GM04503 (cell line): ENCODE measurements around the gene OR52N1.

Experiments used
- DNase-seq: peaks from one replicate; pipeline ENCODE4 v3.0.0-alpha.2; 2012; ENCODE audit warnings: low read depth

Gene OR52N1

DNA sequence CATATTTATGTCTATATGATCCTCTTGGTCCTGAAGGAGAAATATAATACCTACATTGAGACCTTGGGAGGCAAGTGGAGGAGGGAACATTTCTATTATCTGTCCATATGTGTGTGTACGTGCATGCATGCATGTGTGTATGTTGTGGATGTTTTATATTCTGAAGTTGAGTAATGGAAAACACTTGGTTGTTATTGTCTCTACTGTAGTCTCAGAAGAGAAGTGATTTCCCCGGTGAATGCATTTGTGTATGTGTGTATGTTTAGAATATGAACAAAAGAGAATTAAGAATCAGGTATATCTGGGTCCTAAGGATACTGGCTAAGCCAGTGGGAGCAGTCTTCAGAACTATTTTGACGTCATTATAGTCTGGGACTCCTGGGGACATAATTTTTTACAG lies at the start of gene OR52N1:
OR52N1 (minus strand) TSS at position 101 of the 400 bp plus-strand sequence. CDS start 2,449 bp downstream, outside the sequence.
- no peak for DNase-seq

DNA sequence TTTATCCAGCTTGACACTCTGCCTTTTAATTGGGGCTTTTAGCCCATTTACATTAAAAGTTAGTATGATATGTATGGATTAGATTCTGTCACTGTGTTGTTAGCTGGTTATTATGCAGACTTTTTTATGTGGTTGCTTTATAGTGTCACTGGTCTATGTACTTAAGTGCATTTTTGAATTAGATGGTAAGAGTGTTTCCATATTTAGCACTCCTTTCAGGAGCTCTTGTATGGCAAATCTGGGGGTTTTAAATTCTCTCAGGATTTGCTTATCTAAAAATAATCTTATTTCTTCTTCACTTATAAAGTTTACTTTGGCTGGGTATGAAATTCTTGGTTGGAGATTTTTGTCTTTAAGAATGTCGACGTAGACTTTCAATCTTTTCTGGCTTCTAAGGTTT lies 46.6 kb upstream of the OR52N1 start:
- no peak for DNase-seq

DNA sequence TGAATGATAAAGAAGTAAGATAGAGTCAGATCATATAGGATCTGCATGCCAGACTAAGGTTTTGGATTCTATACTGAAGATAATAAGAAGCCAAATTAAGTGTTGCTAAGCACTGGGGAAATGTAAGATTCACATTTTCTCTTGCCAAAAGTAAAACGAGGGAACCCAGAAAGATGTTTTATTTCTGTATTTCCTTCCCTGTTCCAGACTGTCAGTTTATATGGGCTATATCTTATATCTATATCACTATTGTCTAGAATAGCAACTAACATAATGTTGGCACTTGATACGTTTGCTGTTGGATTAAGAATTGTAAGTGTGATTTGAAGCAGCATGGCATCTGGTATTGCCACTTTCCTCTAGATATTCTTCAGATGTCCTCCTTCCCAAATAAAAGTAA lies 42.4 kb upstream of the OR52N1 start:
- DNase-seq: no peak

DNA sequence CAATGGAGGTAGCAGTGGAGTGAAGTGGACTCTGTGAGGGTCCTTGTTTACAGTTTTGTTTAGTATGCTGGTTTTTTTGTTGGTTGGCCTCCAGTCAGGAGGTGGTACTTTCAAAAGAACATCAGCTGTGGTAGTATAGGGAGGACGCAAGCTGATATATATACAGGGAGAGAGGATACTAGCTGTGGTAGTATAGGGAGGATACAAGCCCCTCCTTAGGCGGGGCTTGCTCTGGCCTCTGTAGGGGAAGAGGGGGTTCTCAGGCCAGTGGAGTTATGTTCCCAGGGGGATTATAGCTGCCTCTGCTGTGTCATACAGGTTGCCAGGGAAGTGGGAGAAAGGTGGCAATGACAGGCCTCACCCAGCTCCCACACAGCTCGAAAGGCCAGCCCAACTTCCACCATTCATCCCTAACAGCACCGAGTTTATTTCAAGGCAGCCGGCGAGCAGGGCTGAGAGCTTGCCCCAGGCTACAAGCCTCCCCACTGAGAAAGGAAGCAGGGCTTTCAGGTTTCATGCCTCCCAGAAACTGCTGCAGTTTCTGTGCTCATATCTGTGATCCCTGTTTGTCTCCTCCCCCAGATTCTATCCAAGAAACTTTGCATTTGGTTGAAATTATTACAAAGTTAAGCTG lies 40.2 kb upstream of the OR52N1 start:
- DNase-seq: no peak

DNA sequence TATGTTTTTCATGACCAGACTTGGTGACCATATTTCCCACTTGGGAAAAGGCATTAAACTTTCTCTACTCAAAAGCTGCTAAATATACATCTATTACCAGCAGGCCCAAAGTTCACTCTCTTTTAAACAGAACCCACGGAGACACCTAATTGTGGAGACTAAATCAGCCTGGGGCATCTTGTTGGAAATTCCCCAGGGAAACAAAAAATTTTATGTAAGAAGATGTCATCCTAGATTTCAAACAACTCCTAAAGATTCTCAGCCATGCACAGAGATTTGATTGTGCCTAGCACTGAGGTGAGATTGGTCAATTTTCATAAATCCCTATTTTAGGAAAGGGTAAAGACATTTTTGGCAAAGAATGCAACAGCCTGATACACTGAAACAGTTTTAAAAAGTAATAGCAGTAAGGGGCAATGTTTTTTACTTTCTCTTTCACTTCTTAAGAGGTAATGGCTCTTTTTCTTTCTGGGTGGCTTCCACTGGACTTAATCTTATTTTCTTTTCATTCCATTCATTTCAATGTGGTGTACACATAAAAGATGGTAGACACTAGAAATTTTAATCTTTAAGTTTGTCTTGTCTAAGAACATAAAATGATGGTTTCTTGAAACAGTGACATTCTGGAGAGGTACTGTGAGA lies 27.3 kb upstream of the OR52N1 start:
- DNase-seq: no peak

DNA sequence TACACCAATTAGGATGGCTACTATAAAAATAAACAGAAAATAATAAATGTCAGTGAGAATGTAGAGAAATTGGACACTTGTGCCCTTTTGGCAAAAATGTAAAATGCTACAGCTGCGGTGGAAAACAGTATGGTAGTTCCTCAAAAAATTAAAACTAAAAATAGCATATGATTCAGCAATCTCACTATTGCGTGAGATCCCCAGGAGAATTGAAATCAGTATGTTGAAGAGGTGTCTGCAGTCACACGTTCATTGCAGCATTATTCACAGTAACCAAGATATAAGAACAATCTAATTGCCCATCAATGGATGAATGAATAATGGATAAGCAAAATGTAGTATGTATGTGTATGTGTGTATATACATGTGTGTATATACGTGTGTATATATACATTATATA lies 24.5 kb upstream of the OR52N1 start:
- no peak for DNase-seq

DNA sequence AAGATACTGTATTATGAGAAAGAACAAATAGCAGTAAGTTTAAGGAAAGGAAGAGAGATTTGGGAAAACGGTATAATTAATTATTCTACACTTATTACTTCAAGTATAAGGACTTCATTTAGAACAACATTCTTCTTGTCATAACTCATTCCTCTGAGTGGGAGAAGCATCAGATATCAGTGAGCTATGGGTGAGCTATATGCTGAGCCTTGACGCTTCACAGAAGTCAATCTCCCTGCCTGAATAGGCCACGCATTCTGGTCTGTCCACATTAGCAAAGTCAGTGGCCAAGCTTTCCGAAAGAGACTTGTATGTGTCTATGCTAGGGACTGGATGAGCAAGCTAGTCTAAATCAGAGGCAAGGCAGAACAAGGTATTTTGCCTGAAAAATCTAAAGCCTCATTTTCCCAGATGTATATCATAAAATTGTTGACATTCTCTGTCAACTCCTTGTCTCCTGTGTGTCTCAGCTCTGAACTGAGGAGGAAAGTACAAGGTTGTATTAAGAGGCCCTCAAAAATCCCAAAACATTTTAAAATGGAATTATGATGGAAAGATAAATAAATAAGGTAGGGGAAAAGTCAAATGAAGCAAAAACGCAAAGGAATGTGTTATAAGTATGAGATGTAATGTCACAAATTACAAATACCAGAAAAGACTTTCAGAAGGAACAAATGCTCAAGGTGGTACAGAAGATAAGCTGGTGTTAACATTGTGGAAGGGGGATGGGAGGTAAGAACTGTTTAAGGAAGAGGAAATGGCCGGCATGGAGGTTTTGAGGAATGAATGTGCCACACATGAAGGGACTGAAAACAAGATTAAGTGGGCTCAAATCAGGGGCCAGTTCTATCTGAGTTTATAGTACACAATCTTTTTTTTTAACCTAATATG lies 19.1 kb upstream of the OR52N1 start:
- DNase-seq: no peak

DNA sequence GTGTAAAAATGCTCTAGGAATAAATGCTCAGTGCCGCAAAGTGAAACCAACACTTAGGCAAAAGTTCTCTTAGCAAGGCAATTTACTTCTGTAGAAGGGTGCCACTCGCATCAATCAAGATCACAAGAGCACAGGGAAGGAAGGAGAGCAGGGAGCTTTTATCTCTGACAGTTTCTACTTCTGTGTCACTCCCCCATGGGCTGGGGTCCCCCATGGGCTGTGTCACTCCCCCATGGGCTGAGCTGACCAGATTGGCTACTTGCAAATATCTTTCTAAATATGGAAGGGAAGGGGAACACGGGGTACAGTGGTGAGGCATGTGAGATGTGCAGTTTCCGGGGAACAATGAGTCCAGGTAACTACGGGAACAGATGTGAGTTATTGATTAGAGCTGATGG lies 18.1 kb upstream of the OR52N1 start:
- DNase-seq: no peak

DNA sequence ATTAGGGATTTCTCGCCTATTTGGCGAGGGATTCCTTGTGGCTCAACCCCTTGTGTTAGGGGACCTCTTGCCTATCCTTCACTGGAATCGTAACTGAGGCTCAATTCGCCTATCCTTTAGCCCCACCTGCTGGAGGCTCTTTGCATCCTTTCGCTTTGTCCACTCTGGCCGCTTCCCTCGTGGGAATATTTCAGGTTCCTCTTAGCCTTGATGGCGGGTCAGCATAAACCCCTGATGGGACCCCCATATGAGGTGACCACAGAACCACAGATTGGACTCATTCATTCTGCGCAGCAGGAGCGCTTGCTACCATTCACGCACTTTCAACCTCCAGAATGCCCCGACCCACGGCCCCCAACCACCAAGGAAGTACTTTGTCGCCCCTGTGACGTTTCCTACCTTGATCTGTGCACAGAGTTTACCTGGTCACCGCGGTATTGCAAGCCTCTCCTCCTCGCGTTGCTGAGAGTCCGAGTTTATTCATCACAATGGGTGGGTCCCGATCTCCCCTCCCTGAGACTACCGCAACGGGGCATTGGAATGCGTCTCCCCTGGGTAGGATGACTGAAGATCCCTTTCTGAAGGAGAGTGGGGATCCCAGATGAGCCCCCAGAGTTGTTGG lies 17.5 kb upstream of the OR52N1 start, which contains the start of gene OR52N2:
OR52N2 (plus strand) TSS at position 425 of the 622 bp plus-strand sequence. CDS start 11,412 bp downstream, outside the sequence.
- DNase-seq: peak; percentile 21

DNA sequence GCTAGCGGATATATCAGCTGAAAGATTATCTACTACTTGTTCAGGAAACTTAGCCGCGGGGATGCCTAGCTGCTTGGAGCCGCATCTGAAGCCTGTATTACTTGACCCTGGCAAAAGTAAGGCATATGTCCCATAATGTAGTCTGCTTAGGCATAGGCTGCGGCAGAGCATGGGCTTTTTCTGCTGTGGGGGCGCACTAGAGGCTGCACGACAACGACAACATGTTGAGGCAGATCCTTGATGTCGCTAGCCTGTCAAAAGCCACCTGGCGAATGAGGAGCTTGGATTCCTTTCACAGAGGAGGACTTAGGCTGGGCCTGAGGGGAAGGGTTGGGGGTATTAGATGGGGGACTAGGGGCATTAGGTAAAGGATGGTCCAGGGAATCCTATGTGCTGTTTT lies 16.5 kb upstream of the OR52N1 start:
- no peak for DNase-seq

DNA sequence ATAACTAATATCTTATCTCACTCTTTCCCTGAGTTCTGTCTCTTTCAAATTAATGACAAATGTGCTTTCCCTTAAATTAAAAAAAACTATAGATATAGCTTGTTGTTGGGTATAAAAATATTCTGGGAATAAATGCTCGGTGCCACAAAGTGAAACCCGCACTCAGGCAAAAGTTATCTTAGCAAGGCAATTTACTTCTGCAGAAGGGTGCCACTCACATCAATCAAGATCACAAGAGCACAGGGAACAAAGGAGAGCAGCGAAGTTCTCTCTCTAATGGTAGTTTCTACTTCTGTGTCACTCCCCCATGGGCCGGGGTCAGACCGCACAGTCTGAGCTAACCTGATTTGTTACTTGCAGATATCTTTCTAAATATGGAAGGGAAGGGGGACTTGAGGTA lies 12.9 kb upstream of the OR52N1 start:
- DNase-seq: no peak

DNA sequence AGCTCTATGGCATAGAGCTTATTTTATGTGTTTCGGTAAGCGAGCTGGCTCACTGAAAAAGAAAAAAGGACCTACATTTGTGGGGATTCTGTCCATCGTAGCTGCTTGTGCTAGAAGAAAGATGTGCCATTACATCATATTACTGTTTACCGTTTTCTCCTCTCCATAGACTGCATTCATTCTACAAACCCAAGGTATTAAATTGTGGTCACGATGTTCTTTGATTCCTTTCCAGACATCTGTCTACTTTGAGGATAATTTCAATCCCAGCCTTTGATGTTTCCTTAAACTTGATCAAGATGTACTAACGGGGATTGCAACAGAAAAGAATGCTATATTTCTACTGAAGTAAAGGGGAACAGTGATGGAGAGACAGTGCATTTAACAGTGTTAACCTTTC lies 5.5 kb upstream of the OR52N1 start:
- no peak for DNase-seq

DNA sequence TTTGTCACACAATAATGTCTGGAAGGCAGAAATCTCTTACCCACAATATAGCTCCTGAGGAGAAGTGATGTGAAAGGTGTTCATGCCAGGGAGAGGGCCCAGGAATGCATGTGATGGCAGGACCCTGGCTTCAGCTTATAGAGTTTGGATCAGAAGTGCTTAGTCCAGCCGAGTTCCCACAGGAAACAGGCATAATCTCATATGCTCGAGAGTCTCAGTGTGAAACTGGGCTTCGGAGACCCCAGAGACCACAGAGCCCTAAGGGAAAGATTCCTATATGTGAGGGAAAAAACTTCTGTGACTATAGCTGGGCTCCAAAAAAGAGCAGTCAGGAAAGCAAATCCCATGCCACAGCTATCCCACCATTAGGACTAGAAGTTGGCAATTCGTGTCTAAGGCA lies 7.8 kb downstream of the OR52N1 start, which contains the start of gene OR52N5:
OR52N5 (minus strand) TSS at position 101 of the 400 bp plus-strand sequence. CDS start 4,721 bp downstream, outside the sequence.
- DNase-seq: no peak

DNA sequence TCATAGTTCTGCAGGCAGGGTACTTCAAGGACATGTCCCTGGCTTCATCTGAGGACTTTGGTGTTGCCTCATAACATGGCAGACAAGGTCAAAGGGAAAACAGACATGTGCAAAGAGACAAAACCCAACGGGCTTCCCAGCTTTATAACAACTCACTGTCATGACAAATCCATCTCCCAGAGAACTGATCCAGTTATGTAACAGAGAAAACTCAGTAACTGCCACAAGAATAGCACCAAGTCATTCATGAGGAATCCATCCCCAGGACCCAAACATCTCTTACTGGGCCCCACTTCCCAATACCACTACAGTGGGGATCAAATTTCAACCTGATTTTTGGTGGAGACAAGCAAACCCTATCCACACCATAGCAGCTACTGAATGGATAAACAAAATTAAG lies 24.0 kb downstream of the OR52N1 start:
- DNase-seq: no peak

DNA sequence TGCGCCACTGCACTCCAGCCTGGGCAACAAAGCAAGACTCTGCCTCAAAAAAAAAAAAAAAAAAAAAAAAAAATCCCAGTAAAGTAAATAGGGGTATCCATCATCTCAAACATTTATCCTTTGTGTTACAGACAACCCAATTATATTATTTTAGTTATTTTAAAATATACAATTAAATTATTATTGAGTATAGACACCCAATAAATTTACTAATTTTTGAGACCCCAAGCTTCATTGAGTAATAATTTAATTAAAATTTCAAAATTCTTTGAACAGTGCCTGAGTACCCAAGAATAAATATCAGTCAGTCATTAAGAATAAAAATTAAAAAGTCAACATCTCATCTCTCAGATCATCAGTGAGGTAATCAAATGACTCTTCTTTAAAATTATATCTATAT lies 37.1 kb downstream of the OR52N1 start, which contains the start of gene OR52N4:
OR52N4 (plus strand) TSS at position 301 of the 400 bp plus-strand sequence. CDS start 498 bp downstream, outside the sequence.
- DNase-seq: no peak

DNA sequence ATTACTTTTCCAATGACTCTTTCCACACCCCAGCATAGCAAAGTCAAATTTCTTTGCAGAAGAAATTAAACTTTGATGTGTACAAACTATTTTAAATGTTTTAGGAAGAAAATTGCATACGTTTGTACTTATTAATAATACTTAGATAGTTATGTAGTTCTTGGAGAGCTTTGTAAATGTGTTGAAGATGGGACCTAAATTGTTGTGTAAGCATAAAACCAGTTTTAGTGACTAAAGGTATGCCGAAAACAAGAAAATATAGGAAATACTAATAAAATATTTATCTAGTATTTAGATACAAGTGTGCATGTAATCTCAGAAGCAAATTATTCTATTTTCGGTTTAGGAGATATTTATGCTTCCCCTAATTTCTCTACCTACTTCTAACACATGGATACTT lies 41.2 kb downstream of the OR52N1 start:
- no peak for DNase-seq

DNA sequence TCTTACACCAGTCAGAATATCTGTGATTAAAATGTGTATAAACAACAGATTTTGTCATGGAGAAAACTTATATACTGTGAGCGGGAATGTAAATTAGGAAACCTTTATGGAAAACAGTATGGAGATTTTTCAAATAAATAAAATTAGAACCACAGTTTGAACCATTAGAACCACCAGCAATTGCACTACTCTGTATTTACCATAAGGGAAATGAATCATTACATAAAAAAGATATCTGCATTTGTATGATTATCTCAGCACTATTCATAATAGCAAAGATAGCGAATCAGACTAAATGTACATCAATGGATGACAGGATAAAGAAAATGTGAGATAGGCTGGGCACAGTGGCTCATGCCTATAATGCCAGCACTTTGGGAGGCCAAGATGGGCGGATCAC lies 44.5 kb downstream of the OR52N1 start:
- DNase-seq: no peak

DNA sequence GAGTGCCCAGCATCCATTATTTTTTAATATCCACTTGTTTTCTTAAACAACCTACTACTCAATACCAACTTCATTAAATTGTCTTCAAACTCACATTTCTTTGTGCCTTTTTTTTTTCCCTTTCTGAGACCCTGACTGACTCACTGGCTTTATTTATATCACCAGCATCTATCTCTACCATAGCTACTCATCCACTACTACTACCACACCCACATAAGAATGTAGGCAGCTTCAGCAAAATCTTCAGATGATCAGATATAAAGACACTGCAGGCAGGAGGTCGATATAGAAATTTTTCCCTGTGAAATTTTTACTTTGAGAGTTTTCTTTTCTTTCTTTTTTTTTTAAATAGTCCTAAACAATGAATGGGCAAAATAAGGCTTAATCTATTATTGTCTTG lies 52.6 kb downstream of the OR52N1 start:
- DNase-seq: no peak

DNA sequence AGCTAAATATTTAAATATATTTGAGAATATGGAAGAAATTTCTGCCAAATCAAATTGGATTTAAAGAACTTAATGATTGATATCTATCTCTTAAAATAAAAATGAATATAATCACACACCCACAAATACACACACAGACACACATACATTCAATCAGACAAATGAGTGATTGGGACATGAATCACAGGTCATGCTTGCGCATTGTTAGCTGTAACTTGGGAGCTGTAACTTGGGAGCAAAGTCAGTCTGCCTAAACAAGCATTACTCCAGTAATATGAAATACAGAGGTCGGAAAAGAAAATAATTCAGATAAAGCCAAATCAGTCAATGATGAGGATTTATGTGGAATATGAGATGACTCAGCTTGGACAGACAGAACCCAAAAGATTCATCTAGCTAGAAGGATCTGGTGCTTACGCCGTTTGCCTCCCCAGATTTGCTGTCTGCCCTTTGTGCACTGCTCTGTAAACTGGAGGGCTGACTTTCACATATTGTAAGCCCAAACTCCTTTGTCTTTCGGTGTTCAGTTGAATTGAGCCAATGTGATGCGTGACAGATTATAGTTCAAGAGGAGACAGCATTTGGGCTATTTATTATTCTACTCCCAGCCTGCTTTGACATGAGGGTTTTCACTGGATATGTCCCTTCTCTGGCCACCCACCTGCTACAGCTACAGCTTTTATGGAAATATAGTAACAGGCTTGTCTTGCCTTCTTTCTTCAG lies 53.2 kb downstream of the OR52N1 start:
- DNase-seq: no peak

DNA sequence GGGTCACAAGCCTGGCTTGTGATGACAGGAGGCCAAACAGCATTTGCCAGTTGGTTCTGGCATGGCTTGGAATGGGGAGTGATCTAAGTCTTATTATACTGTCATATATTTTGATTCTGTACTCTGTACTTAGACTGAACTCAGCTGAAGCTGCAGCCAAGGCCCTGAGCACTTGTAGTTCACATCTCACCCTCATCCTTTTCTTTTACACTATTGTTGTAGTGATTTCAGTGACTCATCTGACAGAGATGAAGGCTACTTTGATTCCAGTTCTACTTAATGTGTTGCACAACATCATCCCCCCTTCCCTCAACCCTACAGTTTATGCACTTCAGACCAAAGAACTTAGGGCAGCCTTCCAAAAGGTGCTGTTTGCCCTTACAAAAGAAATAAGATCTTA lies 54.0 kb downstream of the OR52N1 start:
- DNase-seq: peak; percentile 3
